Neuronal stem cell (in vitro differentiated cells): Measurements from ENCODE around the gene SLC38A10.
A peak's percentile ranks its signal among the peaks of the same experiment; 100 is the strongest.

Source experiments
- DNase-seq: peaks from one replicate; pipeline ENCODE4 v3.0.0-alpha.2; 2013; ENCODE audit warnings: low spot score
- H2AFZ ChIP-seq: one replicate; pipeline ENCODE4 v1.6.1; 2013; ENCODE audit warnings: mild to moderate bottlenecking, low read length, inconsistent platforms
- H2AK5ac ChIP-seq: 2 replicates; pipeline ENCODE4 v1.6.1; 2013; ENCODE audit warnings: low read depth, mild to moderate bottlenecking, inconsistent platforms, low read length, moderate library complexity, mixed read lengths
- H2BK120ac ChIP-seq: 2 replicates; pipeline ENCODE4 v1.6.1; 2013; ENCODE audit warnings: low read depth, mild to moderate bottlenecking, inconsistent platforms, low read length, moderate library complexity, mixed read lengths
- H2BK12ac ChIP-seq: one replicate; pipeline ENCODE4 v1.6.1; 2013; ENCODE audit warnings: low read length, inconsistent platforms
- H2BK15ac ChIP-seq: 2 replicates; pipeline ENCODE4 v1.6.1; 2013; ENCODE audit warnings: mild to moderate bottlenecking, low read length, inconsistent platforms, mixed read lengths
- H2BK5ac ChIP-seq: one replicate; pipeline ENCODE4 v1.6.1; 2013; ENCODE audit warnings: inconsistent platforms, mild to moderate bottlenecking, low read length, moderate library complexity
- H3K14ac ChIP-seq: one replicate; pipeline ENCODE4 v1.6.1; 2013; ENCODE audit warnings: low read length, inconsistent platforms
- H3K18ac ChIP-seq: 2 replicates; pipeline ENCODE4 v1.6.1; 2013; ENCODE audit warnings: low read length, inconsistent platforms
- H3K23ac ChIP-seq: 2 replicates; pipeline ENCODE4 v1.6.1; 2013; ENCODE audit warnings: low read depth, mild to moderate bottlenecking, mixed read lengths, low read length, inconsistent platforms; ENCODE audit not compliant: poor library complexity
- H3K27ac ChIP-seq: replicated peaks from 3 replicates; pipeline ENCODE4 v1.5.1; 2013; ENCODE audit warnings: low read length, inconsistent platforms
- H3K27me3 ChIP-seq, 3 experiments: 2 replicates each; pipeline ENCODE4 v1.6.1; 2013; ENCODE audit warnings: low read length in 3 of 3, mild to moderate bottlenecking in 2 of 3, inconsistent platforms in 1 of 3, low read depth in 1 of 3, mixed read lengths in 1 of 3, moderate library complexity in 1 of 3; ENCODE audit not compliant: control insufficient read depth in 3 of 3, insufficient read depth in 3 of 3
- H3K36me3 ChIP-seq, 2 donors: replicated peaks in 1 of 2; 2 replicates each; pipeline ENCODE4 v1.6.1; 2013; ENCODE audit warnings: low read length in 2 of 2; ENCODE audit not compliant: control insufficient read depth in 2 of 2, insufficient read depth in 2 of 2
- H3K4ac ChIP-seq: 2 replicates; pipeline ENCODE4 v1.6.1; 2013; ENCODE audit warnings: inconsistent platforms, mild to moderate bottlenecking, low read length, moderate library complexity
- H3K4me1 ChIP-seq, 2 donors: 1 replicate in 1 of 2; 2 replicates in 1 of 2; pipeline ENCODE4 v1.6.1; 2013; ENCODE audit warnings: low read length in 2 of 2, low read depth in 1 of 2; ENCODE audit not compliant: control insufficient read depth in 2 of 2, insufficient read depth in 1 of 2
- H3K4me2 ChIP-seq: one replicate; pipeline ENCODE4 v1.6.1; 2013; ENCODE audit warnings: mild to moderate bottlenecking, low read length, inconsistent platforms; ENCODE audit not compliant: insufficient read depth, poor library complexity, severe bottlenecking
- H3K4me3 ChIP-seq, 2 donors: 2 replicates each; pipeline ENCODE4 v1.5.1; 2013; ENCODE audit warnings: low read length in 2 of 2, mild to moderate bottlenecking in 2 of 2, inconsistent platforms in 1 of 2, moderate library complexity in 1 of 2
- H3K79me1 ChIP-seq: one replicate; pipeline ENCODE4 v1.6.1; 2013; ENCODE audit warnings: low read depth, mild to moderate bottlenecking, inconsistent platforms, low read length, moderate library complexity
- H3K9ac ChIP-seq: one replicate; pipeline ENCODE4 v1.6.1; 2013; ENCODE audit warnings: mild to moderate bottlenecking, low read depth, low read length, inconsistent platforms; ENCODE audit not compliant: poor library complexity
- H3K9me3 ChIP-seq, 2 donors: replicated peaks in 1 of 2; 2 replicates each; pipeline versions ENCODE3 to v1.6.1; 2013; ENCODE audit warnings: low read length in 2 of 2, mild to moderate bottlenecking in 2 of 2, inconsistent platforms in 1 of 2, low read depth in 1 of 2, mixed read lengths in 1 of 2, moderate library complexity in 1 of 2; ENCODE audit not compliant: control insufficient read depth in 2 of 2, insufficient read depth in 1 of 2
- H4K8ac ChIP-seq: one replicate; pipeline ENCODE4 v1.6.1; 2013; ENCODE audit warnings: low read depth, mild to moderate bottlenecking, inconsistent platforms, low read length, moderate library complexity
- H4K91ac ChIP-seq: one replicate; pipeline ENCODE4 v1.6.1; 2013; ENCODE audit warnings: low read length, low read depth, mild to moderate bottlenecking, inconsistent platforms; ENCODE audit not compliant: poor library complexity
- WGBS, 2 donors: extraction: QIAGEN DNeasy Blood & Tissue Kit; methylation state at CpG; one replicate each; pipeline ENCODE4 v1.1.7; 2013; ENCODE audit warnings: missing lambda C conversion rate in 2 of 2, mixed read lengths in 1 of 2; ENCODE audit not compliant: insufficient read length in 2 of 2, insufficient replicate concordance in 1 of 2; ENCODE audit errors: extremely low coverage in 2 of 2; 5-methylcytosine and 5-hydroxymethylcytosine counted together

Gene SLC38A10

DNA sequence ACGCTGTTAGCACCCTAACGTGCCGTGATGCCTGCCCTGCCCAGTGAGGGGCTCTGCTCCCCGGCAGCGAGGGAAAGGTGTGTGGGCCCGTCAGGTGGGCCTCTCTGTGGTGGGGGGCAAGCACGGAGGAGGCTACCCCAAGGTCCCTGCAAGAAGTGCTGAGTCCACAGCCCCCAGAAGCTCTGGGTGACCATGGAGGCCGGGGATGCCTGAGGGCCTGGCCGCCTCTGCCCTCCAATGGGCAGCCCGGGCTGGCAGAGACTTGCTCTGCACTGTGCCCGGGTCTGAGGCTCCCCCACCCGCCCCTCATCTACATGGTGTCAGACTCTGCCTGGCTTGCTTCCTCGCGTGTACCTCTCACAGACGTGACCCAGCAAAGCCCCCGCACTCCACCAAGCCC, 12.2 kb downstream of the SLC38A10 start:
- Histone ChIP-seq H3K4me2 (no peak overlapping the region), H4K8ac (no peak overlapping the region), H3K79me1 (peaks cover 13% of the 10 kb centered on the region), H3K4me3 (no peak overlapping the region), H4K91ac (no peak overlapping the region), H3K36me3 (peaks cover 6 to 45% of the 10 kb centered on the region in 2 donors), H2BK15ac (peak overlapping the region; percentile 5), H3K9ac (no peak overlapping the region), H3K27me3 (no peaks in the 10 kb centered on the region), H3K9me3 (peaks cover 0 to 2% of the 10 kb centered on the region in 2 donors), H2AK5ac (peak overlapping the region; percentile 17), H3K14ac (no peak overlapping the region), H2BK5ac (no peak overlapping the region), H2BK120ac (no peak overlapping the region), H3K23ac (no peak overlapping the region), H3K18ac (no peak overlapping the region), H3K27ac (no peak overlapping the region), H2AFZ (no peak overlapping the region), H3K4ac (no peak overlapping the region), H2BK12ac (no peak overlapping the region), H3K4me1 (peaks cover 6 to 11% of the 10 kb centered on the region in 2 donors)
- no peak for DNase-seq
- no CpG with 5 or more reads among the region's 16 CpGs for WGBS, 2 donors

- Histone ChIP-seq H2BK12ac (peak overlapping the region; percentile 17), H3K23ac (peak overlapping the region; percentile 69), H3K4me2 (no peak overlapping the region), H3K4me1 (peaks cover 6 to 11% of the 10 kb centered on the region in 2 donors), H2AK5ac (peak overlapping the region; percentile 16), H3K27me3 (no peaks in the 10 kb centered on the region), H3K27ac (no peak overlapping the region), H2BK120ac (no peak overlapping the region), H3K9me3 (peaks cover 0 to 2% of the 10 kb centered on the region in 2 donors), H4K8ac (no peak overlapping the region), H4K91ac (no peak overlapping the region), H2BK5ac (no peak overlapping the region), H3K14ac (no peak overlapping the region), H3K79me1 (peaks cover 13% of the 10 kb centered on the region), H3K4me3 (no peak overlapping the region), H3K4ac (no peak overlapping the region), H2BK15ac (no peak overlapping the region), H3K9ac (peak overlapping the region; percentile 37), H3K18ac (peak overlapping the region; percentile 53), H3K36me3 (peaks cover 6 to 40% of the 10 kb centered on the region in 2 donors), H2AFZ (no peak overlapping the region)
- no peak for DNase-seq
- no CpG with 5 or more reads among the region's 33 CpGs for WGBS, 2 donors
Observed at GRCh38 chr17:81282141-81282540, 13.0 kb downstream of the SLC38A10 start.

DNA sequence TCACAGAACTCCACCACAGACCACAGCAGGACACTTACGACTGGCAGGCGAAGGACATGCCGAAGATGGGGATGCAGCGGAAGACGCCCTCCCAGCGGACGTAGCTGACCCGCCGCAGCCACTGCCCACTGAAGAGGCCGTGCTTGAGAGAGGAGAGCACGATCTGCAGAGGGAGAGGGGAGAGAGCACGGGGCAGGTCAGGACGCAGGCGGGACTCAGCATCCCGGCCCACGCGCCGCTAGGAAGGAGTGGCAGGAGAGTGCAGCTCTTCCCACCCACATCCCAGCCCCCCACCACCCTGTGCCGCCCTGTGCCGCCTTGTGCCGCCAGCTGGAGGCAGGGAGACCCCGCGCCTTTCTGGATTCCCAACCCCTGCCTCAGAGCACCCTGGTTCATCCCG, 14.5 kb downstream of the SLC38A10 start:
- H4K8ac ChIP-seq = no peak overlapping the region
- no peak overlapping the region for H2BK5ac ChIP-seq
- no peak overlapping the region for H3K18ac ChIP-seq
- no peak overlapping the region for H3K23ac ChIP-seq
- H2BK12ac ChIP-seq = no peak overlapping the region
- H3K79me1 ChIP-seq = peaks cover 13% of the 10 kb centered on the region
- peak overlapping the region; percentile 39 for H3K9ac ChIP-seq
- no peak overlapping the region for H3K4ac ChIP-seq
- H3K36me3 ChIP-seq = peaks cover 9 to 50% of the 10 kb centered on the region in 2 donors
- H3K4me3 ChIP-seq = no peak overlapping the region
- H3K27me3 ChIP-seq = no peaks in the 10 kb centered on the region
- H2BK15ac ChIP-seq = peak overlapping the region; percentile 14
- H2AFZ ChIP-seq = no peak overlapping the region
- no CpG with 5 or more reads among the region's 24 CpGs for WGBS, 2 donors
- no peak overlapping the region for H4K91ac ChIP-seq
- H3K14ac ChIP-seq = no peak overlapping the region
- H2BK120ac ChIP-seq = peak overlapping the region; percentile 67
- H3K4me2 ChIP-seq = no peak overlapping the region
- peaks cover 3 to 8% of the 10 kb centered on the region in 2 donors for H3K4me1 ChIP-seq
- H2AK5ac ChIP-seq = peak overlapping the region; percentile 23
- H3K27ac ChIP-seq = no peak overlapping the region
- DNase-seq = no peak
- H3K9me3 ChIP-seq = peaks cover 0 to 2% of the 10 kb centered on the region in 2 donors

GRCh38 chr17:81279278-81280275, 15.5 kb downstream of the SLC38A10 start:
- H3K4ac ChIP-seq = no peak overlapping the region
- H2AK5ac ChIP-seq = no peak overlapping the region
- no peak overlapping the region for H3K4me3 ChIP-seq
- no peak overlapping the region for H3K14ac ChIP-seq
- no peak overlapping the region for H2BK15ac ChIP-seq
- H3K27ac ChIP-seq = no peak overlapping the region
- H3K36me3 ChIP-seq = peaks cover 11 to 57% of the 10 kb centered on the region in 2 donors
- H2BK120ac ChIP-seq = no peak overlapping the region
- no peak overlapping the region for H3K9ac ChIP-seq
- H4K8ac ChIP-seq = no peak overlapping the region
- no peak overlapping the region for H3K18ac ChIP-seq
- H3K27me3 ChIP-seq = no peaks in the 10 kb centered on the region
- no peak overlapping the region for H3K23ac ChIP-seq
- H2BK12ac ChIP-seq = no peak overlapping the region
- no peak overlapping the region for H2BK5ac ChIP-seq
- H3K4me2 ChIP-seq = no peak overlapping the region
- DNase-seq = no peak
- H3K9me3 ChIP-seq = peaks cover 0 to 2% of the 10 kb centered on the region in 2 donors
- H3K79me1 ChIP-seq = peaks cover 13% of the 10 kb centered on the region
- no CpG with 5 or more reads among the region's 50 CpGs for WGBS, 2 donors
- peaks cover 0 to 1% of the 10 kb centered on the region in 2 donors for H3K4me1 ChIP-seq
- H2AFZ ChIP-seq = no peak overlapping the region
- no peak overlapping the region for H4K91ac ChIP-seq
